Measurements from ENCODE around the gene TMTC2.

- no peak for TF ChIP-seq ZNF274 (IDR thresholded peaks at IDR 0.05; ENCODE audit: low read depth, low read length)
- no peak for TF ChIP-seq YY1 (IDR thresholded peaks at IDR 0.05; ENCODE audit: insufficient read depth, insufficient read length)
Measured at GRCh38 chr12:82708061-82708879, 21.6 kb downstream of the TMTC2 start.
